MM.1S (cell line): ENCODE results near the gene MEPE.

Experiments used
- EZH2 ChIP-seq: fragments of 300-600 bp; sonication (generic); optimal IDR thresholded peaks from 2 replicates; pipeline ENCODE3; 2017; ENCODE audit warnings: low read depth, mild to moderate bottlenecking, antibody characterized with exemption, low read length, mixed read lengths
- TF ChIP-seq, protein P1 (sequence below): fragments of 300-600 bp; sonication (generic); IDR thresholded peaks from 2 replicates; pipeline ENCODE4 v1.5.1; 2016; ENCODE audit warnings: antibody characterized with exemption, low read length, mixed read lengths

DNA sequence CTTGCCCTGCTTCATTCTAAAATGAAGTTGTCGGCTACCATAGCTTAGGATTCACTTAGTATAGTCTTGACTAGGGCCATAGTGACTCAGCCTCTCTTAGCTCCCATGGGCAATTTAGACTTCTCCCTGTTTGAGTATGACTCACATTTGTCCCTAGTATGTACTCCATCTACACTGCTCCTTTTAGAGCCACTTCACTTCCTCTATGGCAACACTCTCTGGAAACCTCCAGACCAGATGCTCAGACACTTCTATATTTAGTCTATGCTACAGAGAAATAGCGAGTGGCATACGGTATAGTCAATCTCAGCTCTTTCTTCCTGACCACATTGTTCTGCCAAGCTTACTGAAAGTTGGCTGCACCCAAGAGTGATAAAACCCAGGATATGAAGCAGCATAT, 11.2 kb downstream of the MEPE start:
- TF ChIP-seq, protein P1, sequence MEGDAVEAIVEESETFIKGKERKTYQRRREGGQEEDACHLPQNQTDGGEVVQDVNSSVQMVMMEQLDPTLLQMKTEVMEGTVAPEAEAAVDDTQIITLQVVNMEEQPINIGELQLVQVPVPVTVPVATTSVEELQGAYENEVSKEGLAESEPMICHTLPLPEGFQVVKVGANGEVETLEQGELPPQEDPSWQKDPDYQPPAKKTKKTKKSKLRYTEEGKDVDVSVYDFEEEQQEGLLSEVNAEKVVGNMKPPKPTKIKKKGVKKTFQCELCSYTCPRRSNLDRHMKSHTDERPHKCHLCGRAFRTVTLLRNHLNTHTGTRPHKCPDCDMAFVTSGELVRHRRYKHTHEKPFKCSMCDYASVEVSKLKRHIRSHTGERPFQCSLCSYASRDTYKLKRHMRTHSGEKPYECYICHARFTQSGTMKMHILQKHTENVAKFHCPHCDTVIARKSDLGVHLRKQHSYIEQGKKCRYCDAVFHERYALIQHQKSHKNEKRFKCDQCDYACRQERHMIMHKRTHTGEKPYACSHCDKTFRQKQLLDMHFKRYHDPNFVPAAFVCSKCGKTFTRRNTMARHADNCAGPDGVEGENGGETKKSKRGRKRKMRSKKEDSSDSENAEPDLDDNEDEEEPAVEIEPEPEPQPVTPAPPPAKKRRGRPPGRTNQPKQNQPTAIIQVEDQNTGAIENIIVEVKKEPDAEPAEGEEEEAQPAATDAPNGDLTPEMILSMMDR: no peak
- no peak for TF ChIP-seq EZH2
